ENCODE data around the gene REPS1.

Gene REPS1

DNA sequence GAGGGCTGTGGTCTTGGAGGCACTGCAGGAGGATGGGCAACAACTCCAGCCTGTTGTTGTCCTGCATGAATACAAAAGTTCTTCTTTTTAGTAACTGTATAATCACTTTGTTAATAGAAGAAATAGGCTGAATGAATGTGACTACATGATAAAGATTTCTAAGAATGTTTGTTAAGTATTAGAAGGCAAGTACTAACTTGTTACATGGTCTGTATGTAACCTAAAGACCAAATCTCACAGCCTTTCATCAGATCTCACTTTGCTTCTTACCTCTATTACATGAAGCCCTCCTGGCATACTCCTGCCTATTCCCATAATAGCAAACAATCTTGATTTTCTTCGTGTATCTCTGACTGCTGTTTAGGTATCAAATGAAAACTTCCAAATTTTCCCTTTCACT lies 73.4 kb downstream of the REPS1 start:
- DNase-seq = no peak

DNA sequence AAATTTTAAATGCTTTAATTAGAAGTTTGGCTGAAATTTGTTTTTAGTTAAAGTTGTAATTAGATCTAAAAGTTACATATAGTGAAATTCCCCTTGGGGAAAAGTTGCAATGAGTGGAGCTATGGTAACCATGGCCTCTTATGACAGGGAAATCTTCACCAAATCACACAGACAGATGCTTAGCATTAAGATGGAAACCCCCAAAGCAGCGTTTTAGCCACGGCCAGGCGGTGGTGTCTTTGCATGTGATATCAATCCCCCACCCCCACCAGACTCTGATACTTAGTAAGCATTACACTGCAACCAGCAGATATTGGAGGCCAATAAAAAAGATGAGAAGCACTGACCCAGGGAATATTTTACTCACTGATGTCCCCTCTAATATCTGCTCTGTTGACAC lies 75.7 kb downstream of the REPS1 start:
- DNase-seq = no peak

DNA sequence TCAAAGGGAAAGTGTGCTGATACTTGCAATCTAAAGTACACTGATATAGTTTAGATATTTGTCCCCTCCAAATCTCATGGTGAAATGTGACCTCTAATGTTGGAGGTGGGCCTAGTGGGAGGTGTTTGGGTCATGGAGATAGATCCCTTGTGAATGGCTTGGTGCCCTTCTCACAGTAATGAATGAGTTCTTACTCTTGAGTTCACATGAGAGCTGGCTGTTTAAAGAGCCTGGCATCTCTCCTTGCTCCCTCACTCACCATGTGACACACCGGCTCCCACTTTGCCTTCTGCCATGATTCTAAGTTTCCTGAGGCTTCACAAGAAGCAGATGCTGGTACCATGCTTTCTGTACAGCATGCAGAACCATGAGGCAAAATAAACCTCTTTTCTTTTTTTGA lies 78.1 kb downstream of the REPS1 start:
- no peak for DNase-seq

DNA sequence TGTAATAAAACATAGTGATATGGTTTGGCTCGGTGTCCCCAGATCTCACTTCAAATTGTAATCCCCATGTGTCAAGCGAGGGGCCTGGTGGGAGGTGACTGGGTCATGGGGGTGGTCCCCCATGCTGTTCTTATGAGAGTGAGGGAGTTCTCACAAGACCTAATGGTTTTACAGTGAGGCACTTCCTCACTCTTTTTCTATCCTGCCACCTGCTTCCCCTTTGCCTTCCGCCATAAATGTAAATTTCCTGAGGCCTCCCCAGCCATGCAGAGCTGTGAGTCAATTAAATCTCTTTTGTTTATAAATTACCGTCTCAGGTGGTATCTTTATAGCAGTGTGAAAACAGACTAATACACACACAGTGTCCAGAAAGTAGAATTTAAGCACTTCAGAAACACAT lies 78.5 kb downstream of the REPS1 start:
- no peak for DNase-seq

DNA sequence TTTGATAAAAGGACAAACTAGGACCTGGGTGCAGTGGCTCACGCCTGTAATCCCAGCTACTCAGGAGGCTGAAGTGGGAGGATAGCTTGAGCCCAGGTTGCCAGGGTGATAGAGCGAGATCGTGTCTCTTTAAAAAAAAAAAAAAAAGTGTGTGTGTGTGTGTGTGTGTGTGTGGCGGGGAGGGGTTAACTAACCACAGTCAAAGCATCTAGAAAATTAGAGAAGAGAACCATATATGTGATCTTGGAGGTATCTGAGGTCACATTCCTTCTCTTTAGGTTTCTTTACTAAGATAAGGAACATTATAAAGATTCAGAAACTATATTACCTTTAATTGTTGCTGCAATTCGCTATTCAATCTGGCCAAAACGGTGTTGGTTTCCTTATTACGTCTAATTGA lies 80.9 kb downstream of the REPS1 start:
- no peak for DNase-seq

DNA sequence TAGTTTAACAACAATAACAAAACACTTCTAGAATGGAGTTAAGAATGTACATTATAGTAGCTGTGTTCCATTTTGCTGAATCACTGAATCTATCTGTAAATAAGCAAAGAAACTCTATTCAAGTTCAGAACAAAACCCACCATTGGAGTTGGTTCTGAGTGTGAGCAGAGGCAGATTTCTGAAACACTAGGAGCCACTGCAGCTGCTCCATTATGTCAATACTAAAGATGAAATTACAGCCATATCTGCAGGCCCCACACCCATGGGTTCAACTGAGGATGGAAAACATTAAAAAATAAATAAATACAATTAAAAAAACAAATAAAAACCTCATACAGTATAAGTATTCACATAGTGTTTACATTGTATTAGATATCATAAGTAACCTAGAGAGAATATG lies 91.0 kb downstream of the REPS1 start:
- DNase-seq = peak; percentile 25

DNA sequence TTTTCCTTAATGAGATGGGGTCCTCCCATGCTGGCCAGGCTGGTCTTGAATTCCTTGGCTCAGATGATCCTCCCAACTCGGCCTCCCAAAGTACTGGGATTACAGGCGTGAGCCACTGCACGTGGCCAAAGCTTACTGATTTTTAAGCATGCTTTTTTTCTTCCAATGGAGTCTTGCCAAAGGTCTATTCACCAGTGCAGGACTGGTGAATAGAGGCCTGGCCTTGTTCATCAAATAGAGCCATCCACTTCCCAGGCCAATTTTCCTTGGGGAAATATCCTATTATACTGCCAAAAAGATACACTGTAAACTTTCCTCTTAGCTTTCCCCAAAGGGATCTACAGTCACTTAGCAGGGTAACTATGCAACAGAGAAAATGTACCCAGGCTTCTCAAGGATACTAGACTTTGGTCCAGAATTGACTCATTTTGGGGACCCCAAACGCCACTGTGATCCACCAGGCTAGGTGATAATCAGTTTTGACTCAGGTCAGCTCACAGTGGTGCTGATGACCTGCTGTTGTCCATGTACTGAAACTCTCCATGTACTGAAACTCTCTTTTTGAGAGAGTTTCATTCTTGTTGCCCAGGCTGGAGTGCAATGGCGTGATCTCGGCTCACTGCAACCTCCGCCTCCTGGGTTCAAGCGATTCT lies 91.8 kb downstream of the REPS1 start:
- DNase-seq = no peak

DNA sequence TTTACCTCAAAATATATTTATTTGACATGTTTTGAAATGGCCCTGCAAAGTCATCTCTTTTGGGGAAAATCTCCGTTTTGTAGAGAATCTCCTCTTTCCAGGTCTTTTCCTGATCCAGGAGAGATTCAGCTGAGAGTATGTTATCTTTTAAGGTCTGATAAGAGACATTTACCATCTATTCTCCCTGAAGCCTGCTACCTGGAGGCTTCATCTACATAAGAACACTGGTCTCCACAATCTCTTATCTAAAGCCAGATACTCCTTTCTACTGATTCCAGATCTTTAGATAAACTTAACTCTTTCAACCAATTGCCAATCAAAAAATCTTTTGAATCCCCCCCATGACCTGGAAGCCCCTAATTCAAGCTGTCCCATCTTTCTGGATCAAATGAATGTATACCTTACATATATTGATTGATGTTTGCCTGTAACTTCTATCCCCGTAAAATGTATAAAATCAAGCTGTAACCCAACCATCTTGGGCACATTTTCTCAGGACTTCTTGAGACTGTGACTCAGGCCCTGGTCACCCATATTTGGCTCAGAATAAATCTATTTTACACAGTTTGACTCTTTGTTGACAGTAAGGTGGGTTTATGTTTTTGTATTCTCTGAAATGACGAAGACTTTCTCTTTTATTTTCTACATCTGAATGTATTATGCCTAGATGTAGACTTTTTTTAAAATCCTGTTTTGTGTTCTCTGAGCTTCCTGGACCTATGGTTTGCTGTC lies 96.6 kb downstream of the REPS1 start:
- DNase-seq = no peak

DNA sequence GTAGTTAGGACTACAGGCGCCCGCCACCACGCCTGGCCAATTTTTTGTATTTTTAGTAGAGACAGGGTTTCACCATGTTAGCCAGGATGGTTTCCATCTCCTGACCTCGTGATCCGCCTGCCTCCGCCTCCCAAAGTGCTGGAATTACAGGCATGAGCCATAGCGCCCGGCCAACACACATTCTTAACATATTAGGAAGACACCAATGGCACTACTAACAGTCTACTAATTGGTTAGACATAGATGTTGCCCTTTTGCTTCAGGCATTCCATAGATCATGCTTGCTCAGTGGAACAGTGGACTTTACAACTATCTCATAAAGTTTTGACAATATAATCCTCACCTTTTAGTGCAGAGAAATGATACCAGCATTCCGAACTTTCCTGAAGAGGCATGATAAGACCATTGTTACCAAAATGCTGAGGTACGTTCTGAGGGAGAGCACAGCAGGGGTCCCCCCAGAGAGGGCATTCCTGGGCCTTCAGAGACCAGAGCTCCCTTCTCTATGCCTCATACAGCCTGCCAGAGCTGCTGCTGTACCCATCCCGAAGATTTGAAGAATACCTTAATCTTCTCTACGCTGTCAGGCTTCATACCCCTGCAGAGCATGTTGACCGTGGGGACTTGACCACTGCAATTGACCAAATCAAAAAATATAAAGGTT lies 102.8 kb downstream of the REPS1 start:
- DNase-seq = no peak

DNA sequence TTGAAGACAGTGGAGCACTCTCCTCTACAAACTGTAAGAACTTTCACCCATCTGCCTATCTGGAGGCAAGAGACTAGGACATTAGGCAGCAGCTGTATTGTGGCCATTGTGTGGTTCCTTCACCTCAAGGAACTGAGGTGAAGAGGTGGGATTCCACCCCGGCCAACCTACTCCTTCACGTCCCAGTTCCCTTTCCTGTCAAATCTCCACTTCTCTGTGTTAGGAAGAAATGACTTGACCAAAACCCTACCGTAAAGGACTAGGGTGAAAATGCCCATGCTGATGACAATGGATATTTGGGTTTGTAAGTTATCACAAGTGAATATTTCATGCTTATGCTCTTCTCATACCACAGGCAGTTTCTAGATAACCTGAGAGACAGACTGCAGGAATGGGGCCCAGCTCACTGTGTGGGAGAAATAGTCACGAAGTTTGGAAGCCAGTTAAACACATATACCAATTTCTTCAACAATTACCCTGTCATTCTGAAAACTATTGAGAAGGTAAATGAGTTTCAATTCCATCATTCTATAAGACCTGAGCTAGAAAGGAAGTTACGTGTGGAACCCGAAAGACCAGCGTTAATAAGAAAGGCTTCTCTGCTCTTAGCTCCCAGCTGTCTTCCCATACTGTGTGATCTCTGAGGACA lies 105.6 kb downstream of the REPS1 start:
- no peak for DNase-seq

DNA sequence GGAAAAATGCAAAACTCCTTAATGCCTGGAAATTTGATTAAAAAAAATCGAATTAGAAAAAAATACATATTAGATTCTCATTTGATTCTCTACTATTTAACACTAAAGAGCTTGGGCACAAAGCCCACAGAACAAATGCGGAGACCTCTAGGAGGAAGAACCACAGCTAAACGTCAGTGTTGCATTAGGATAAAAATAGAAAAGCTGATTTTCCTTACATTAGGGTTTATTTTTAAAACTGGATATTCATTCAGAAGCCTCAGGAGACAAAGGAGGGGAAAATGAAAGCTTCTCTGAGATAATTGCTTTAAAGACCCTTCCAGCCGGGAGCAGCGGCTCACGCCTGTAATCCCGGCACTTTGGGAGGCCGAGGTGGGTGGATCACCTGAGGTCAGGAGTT lies 114.9 kb downstream of the REPS1 start:
- DNase-seq = peak; percentile 19

DNA sequence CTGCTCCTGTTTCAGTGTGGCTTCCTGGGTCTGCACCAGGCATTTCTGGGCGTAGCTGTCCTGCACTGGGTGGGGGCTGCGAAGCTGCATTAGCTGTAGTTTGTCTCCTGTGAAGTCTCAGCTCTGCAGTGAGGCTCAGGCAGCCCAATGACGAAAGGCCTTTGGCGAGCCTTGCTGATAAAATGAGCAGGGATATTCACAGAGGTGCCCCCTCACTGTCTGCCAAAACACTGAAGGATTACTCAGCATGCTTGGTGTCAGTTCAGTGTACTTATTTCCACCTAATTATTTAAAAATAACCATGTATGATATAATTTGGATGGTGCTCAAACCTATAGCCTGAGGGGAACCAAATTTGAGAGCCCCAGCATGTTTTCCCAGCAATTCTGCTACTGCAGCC lies 118.7 kb downstream of the REPS1 start:
- no peak for DNase-seq

DNA sequence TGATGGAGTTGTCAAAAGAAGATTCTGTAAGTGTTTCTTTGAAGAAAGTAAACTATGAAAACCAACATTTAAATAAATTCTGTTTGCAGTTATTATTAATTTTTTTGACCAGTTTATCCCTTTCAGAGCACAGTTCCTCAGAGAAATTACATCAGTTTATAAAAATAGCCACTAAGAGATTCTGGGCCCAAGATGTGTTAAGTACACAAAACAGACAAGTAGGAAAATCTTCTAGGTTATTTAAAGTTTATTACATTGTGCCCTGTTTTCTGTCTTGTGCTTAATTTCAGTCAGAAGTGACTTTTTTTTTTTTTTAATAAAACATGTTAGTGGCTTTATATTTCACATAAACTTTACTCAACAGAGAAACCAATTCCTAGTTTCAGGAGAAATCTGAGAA lies 119.9 kb downstream of the REPS1 start:
- no peak for DNase-seq

DNA sequence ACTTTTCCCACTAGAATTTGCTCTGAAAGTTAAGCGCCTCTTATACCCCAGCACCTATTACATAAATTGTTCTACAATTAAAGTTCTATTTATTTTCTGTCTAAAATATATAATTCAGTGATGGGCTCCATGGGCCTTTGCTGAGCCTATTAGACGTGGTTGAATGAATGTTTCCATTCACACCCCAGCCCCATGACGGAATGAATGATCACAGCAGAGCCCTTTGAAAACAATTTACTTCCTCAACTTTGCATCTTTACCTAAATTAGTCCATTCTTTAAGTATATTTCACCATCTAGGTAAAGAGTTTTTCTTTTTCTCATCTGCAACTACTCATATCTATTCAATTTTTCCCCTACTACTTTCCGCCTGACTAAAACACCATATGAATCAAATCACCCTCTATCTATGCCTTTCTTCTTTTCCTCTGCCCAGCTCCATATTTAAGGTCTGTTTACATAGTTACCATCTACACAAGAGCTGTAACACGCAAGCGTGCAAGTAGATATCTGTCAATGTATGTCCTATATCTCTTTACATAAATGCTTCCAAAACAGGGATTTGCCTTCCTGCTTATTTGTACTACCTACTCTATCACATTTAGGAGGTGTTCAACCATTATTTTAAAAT lies 122.5 kb downstream of the REPS1 start:
- no peak for DNase-seq

DNA sequence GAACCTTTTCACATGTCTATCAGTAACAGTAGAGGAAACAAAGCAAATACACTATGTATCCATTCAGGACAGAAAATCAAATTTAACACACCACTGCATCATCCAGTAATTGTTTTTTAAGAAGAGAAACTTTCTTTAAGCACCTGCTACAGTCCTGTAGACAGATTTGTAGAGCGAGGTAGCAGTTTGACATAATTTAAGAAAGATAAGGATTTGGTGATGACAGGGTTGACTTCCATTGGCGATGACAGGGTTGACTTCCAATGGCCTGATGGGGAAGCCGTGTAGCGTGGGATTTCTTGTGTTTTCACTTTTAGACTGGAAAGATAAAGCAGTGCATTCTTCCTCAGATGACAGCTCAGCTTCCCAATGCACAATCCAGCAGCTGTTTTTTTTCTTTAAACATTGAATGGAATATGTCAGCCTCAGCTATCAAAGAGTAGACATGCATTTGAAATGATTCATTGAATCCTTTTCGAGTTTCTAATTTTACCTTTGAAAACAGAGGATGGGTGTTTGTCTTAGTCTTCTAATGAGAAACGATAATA lies 123.6 kb downstream of the REPS1 start:
- no peak for DNase-seq

DNA sequence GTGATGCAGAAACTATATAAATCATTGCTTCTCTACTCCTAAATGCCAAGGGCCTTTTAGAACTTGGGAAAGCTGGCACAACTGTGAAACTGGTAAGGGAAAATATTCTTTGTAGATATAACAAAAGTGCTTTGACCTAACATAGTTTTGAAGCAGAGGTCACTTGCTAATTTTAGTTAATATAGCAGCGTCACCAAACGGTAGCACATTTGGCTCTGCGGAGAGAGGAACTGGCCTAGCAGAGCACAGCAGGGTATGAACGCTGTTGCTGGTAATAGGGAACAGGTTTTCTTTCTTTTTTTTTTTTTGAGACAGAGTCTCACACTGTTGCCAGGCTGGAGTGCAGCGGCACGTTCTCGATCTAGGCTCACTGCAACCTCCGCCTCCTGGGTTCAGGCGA lies 124.7 kb downstream of the REPS1 start:
- no peak for DNase-seq

DNA sequence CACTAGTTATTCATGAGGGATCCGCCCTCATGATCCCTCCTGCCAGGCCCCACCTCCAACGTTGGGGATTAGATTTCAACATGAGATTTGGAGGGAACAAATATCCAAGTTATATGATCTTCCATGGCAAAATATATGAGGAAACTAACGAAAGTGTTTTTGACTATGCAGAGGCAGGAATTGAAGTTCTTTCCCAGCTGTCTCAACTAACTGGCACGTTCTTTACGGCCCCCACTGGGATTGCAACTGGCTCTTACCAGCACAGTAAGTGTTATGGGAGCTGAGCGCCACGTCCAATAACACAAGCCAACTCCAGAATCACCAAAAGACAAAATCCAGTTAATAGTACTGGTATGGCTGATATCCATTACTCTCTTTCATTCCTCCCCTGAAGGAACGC lies 125.6 kb downstream of the REPS1 start:
- DNase-seq = no peak

DNA sequence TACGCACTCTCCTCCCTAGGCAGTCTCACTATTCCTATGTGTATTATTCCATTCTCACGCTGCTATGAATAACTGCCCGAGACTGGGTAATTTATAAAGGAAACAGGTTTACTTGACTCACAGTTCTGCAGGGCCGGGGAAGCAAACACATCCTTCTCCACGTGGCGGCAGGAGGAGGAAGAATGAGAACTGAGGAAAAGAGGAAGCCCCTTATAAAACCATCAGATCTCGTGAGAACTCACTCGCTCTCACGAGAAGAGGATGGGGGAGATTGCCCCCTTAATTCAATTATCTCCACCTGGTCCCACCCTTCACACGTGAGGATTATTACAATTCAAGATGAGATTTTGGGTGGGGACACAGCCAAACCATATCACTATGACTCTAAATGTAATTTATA lies 130.3 kb downstream of the REPS1 start:
- DNase-seq = no peak

DNA sequence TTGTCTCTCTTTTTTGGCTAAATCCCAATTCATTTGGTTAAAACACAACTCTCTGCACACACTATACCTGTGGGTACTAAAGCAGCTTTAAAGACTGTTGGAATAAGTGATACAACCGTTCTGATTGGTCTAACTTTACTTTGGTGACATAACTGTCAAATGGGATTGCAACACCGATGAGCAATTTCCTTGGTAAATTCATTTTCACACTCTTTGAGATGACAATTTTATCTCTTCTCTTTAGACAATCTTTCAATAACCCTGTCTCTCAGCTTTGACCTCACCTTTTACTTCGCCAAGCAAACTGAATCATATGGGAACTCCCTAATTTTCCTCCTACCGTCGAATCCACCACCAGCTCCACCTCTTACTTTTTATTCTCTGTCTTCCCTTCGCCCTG lies 131.4 kb downstream of the REPS1 start:
- no peak for DNase-seq

All from NCI-H146 (cell line).